H1 (cell line): ENCODE measurements around the gene CTRL. TPM values are rescaled to one million over a fixed set of nuclear protein-coding genes. Genes with fewer than 3 reads are reported as not detected.

ENCODE experiments used
- CTCF ChIA-PET: fragments of 300-600 bp; sonication (Branson Sonifier 250); formaldehyde crosslinking; loops from one replicate; lab custom pipeline; 2021; ENCODE audit not compliant: partially characterized antibody; lab: Charles Lee
- POLR2A ChIA-PET: fragments of 300-600 bp; sonication (Branson Sonifier 250); formaldehyde crosslinking; loops from one replicate; lab custom pipeline; 2021; ENCODE audit warnings: inconsistent platforms; ENCODE audit not compliant: partially characterized antibody; lab: Charles Lee
- DNase-seq, 2 experiments: peaks; one replicate each; pipeline versions ENCODE4 v3.0.0 to v3.0.0-alpha.2; 2010 to 2022; ENCODE audit warnings: low spot score in 2 of 2, low read depth in 1 of 2, mixed read lengths in 1 of 2
- FAIRE-seq: peaks from 2 replicates; lab custom pipeline; 2011; peaks lifted over from hg19 to GRCh38; lab: Jason Lieb, UNC
- H2AFZ ChIP-seq: 2 replicates; pipeline ENCODE4 v1.8.1; 2012; ENCODE audit warnings: low read length, inconsistent platforms
- H2AK5ac ChIP-seq: 2 replicates; pipeline ENCODE4 v1.6.1; 2013; ENCODE audit warnings: low read depth, low read length
- H2BK120ac ChIP-seq: replicated peaks from 2 replicates; pipeline ENCODE3; 2013; ENCODE audit warnings: low read depth, low read length, inconsistent platforms
- H2BK12ac ChIP-seq: 2 replicates; pipeline ENCODE4 v1.6.1; 2013; ENCODE audit warnings: low read depth, low read length
- H2BK15ac ChIP-seq: 2 replicates; pipeline ENCODE4 v1.6.1; 2013; ENCODE audit warnings: low read length
- H2BK20ac ChIP-seq: 2 replicates; pipeline ENCODE4 v1.6.1; 2013; ENCODE audit warnings: low read length
- H2BK5ac ChIP-seq: 2 replicates; pipeline ENCODE4 v1.6.1; 2013; ENCODE audit warnings: low read depth, low read length
- H3K14ac ChIP-seq: 2 replicates; pipeline ENCODE4 v1.6.1; 2013; ENCODE audit warnings: inconsistent platforms; ENCODE audit not compliant: insufficient read length
- H3K18ac ChIP-seq: 2 replicates; pipeline ENCODE4 v1.6.1; 2013; ENCODE audit warnings: low read length; ENCODE audit errors: extremely low read depth
- H3K23ac ChIP-seq: 2 replicates; pipeline ENCODE4 v1.6.1; 2013; ENCODE audit warnings: inconsistent platforms; ENCODE audit not compliant: insufficient read length
- H3K23me2 ChIP-seq: 2 replicates; pipeline ENCODE4 v1.6.1; 2013; ENCODE audit warnings: low read depth, low read length
- H3K27ac ChIP-seq: 2 replicates; pipeline ENCODE4 v1.6.1; 2011; ENCODE audit warnings: low read depth, low read length, inconsistent platforms
- H3K27me3 ChIP-seq, 4 experiments: replicated peaks in 1 of 4; 1 replicate in 1 of 4; 2 replicates in 3 of 4; pipeline versions ENCODE4 v1.6.1 to v1.8.1; 2011 to 2013; ENCODE audit warnings: low read length in 3 of 4, mild to moderate bottlenecking in 3 of 4, inconsistent platforms in 2 of 4, mixed read lengths in 2 of 4, moderate library complexity in 1 of 4; ENCODE audit not compliant: control insufficient read depth in 3 of 4, insufficient read depth in 3 of 4; ENCODE audit errors: extremely low read depth in 1 of 4
- H3K36me3 ChIP-seq, 4 experiments: 2 replicates each; pipeline versions ENCODE4 v1.6.1 to v1.8.1; 2011 to 2013; ENCODE audit warnings: mild to moderate bottlenecking in 4 of 4, low read length in 3 of 4, moderate library complexity in 2 of 4, control low read depth in 1 of 4, inconsistent platforms in 1 of 4; ENCODE audit not compliant: insufficient read depth in 4 of 4, control insufficient read depth in 2 of 4
- H3K4ac ChIP-seq: replicated peaks from 2 replicates; pipeline ENCODE3; 2013; ENCODE audit warnings: low read length, low read depth, mixed read lengths, inconsistent platforms; ENCODE audit not compliant: insufficient read length
- H3K4me1 ChIP-seq, 4 experiments: replicated peaks in 1 of 4; 1 replicate in 1 of 4; 2 replicates in 3 of 4; pipeline versions ENCODE4 v1.6.1 to v1.8.1; 2011 to 2013; ENCODE audit warnings: low read length in 3 of 4, inconsistent platforms in 2 of 4, mixed read lengths in 1 of 4; ENCODE audit not compliant: insufficient read depth in 4 of 4, control insufficient read depth in 3 of 4
- H3K4me2 ChIP-seq, 2 experiments: 2 replicates each; pipeline versions ENCODE4 v1.6.1 to v1.8.1; 2011 to 2013; ENCODE audit warnings: low read depth in 2 of 2, low read length in 2 of 2, control low read depth in 1 of 2, inconsistent platforms in 1 of 2, mild to moderate bottlenecking in 1 of 2; ENCODE audit not compliant: insufficient read depth in 1 of 2
- H3K4me3 ChIP-seq, 4 experiments: fragments of 200-600, 300-600 bp in 1 of 4; sonication (generic), shearing (Covaris generic), sonication (Bioruptor Twin) in 1 of 4; 2 replicates each; pipeline versions ENCODE4 v1.5.1 to v1.8.1; 2011 to 2016; ENCODE audit warnings: low read length in 4 of 4, low read depth in 3 of 4, control low read depth in 2 of 4, inconsistent platforms in 2 of 4, mild to moderate bottlenecking in 2 of 4, mixed read lengths in 1 of 4, moderate library complexity in 1 of 4; ENCODE audit not compliant: insufficient read depth in 2 of 4; ENCODE audit errors: extremely low read depth in 1 of 4
- H3K56ac ChIP-seq: replicated peaks from 2 replicates; pipeline ENCODE3; 2013; ENCODE audit warnings: low read depth, mild to moderate bottlenecking, mixed read lengths, low read length, inconsistent platforms; ENCODE audit not compliant: insufficient read length
- H3K79me1 ChIP-seq: 2 replicates; pipeline ENCODE4 v1.6.1; 2013; ENCODE audit warnings: low read depth, low read length, control low read depth
- H3K79me2 ChIP-seq, 2 experiments: 2 replicates each; pipeline versions ENCODE4 v1.6.1 to v1.8.1; 2012 to 2013; ENCODE audit warnings: low read length in 2 of 2, mild to moderate bottlenecking in 2 of 2, inconsistent platforms in 1 of 2; ENCODE audit not compliant: insufficient read depth in 2 of 2, control insufficient read depth in 1 of 2
- H3K9ac ChIP-seq, 4 experiments: replicated peaks in 1 of 4; 1 replicate in 1 of 4; 2 replicates in 3 of 4; pipeline versions ENCODE4 v1.6.1 to v1.8.1; 2011 to 2013; ENCODE audit warnings: low read depth in 3 of 4, low read length in 3 of 4, control low read depth in 2 of 4, mild to moderate bottlenecking in 2 of 4, moderate library complexity in 2 of 4, inconsistent platforms in 1 of 4; ENCODE audit errors: extremely low read depth in 1 of 4
- H3K9me3 ChIP-seq, 2 experiments: 2 replicates each; pipeline versions ENCODE4 v1.6.1 to v1.8.1; 2012 to 2013; ENCODE audit warnings: mild to moderate bottlenecking in 2 of 2, moderate library complexity in 2 of 2, control low read depth in 1 of 2, inconsistent platforms in 1 of 2, low read depth in 1 of 2, low read length in 1 of 2, mixed read lengths in 1 of 2; ENCODE audit not compliant: insufficient read depth in 2 of 2
- H4K20me1 ChIP-seq, 2 experiments: replicated peaks in 1 of 2; 2 replicates each; pipeline versions ENCODE3 to v1.8.1; 2011 to 2013; ENCODE audit warnings: inconsistent platforms in 2 of 2, low read length in 2 of 2, mild to moderate bottlenecking in 1 of 2; ENCODE audit not compliant: insufficient read depth in 2 of 2, control insufficient read depth in 1 of 2
- H4K5ac ChIP-seq: 2 replicates; pipeline ENCODE4 v1.6.1; 2013; ENCODE audit warnings: low read length, low read depth, mixed read lengths, inconsistent platforms; ENCODE audit not compliant: insufficient read length
- H4K8ac ChIP-seq: 2 replicates; pipeline ENCODE4 v1.8.0; 2013; ENCODE audit warnings: mild to moderate bottlenecking, moderate library complexity, low read length, inconsistent platforms; ENCODE audit not compliant: insufficient read depth; ENCODE audit errors: extremely low read depth
- H4K91ac ChIP-seq: replicated peaks from 2 replicates; pipeline ENCODE3; 2013; ENCODE audit warnings: low read length, mixed read lengths, inconsistent platforms; ENCODE audit not compliant: insufficient read length
- ASH2L ChIP-seq: fragments of 200-600, 300-600 bp; sonication (generic); IDR thresholded peaks from one replicate; pipeline ENCODE4 v1.7.1; 2017; ENCODE audit warnings: low read length
- CBX5 ChIP-seq: fragments of 300-800, 300-1000 bp; sonication (generic); IDR thresholded peaks from 2 replicates; pipeline ENCODE4 v1.7.1; 2016; ENCODE audit warnings: antibody characterized with exemption, low read length, low read depth
- CEBPB ChIP-seq: IDR thresholded peaks from 2 replicates; pipeline ENCODE4 v1.6.1; 2012; ENCODE audit warnings: low read depth, low read length
- CHD1 ChIP-seq: IDR thresholded peaks from 2 replicates; pipeline ENCODE4 v1.6.1; 2012; ENCODE audit warnings: low read depth, low read length, improper control_type of control experiment
- CHD2 ChIP-seq: IDR thresholded peaks from 2 replicates; pipeline ENCODE4 v1.6.1; 2012; ENCODE audit warnings: low read length, improper control_type of control experiment
- EGR1 ChIP-seq: IDR thresholded peaks from 2 replicates; pipeline ENCODE4 v1.6.1; 2011; ENCODE audit warnings: low read depth, low read length, borderline replicate concordance
- GABPA ChIP-seq: IDR thresholded peaks from 2 replicates; pipeline ENCODE4 v1.6.1; 2011; ENCODE audit warnings: mild to moderate bottlenecking, low read length, moderate library complexity, borderline replicate concordance; ENCODE audit not compliant: insufficient read depth
- KDM5A ChIP-seq: fragments of 200-600 bp; IDR thresholded peaks from 2 replicates; pipeline ENCODE4 v1.7.1; 2012; ENCODE audit warnings: mild to moderate bottlenecking, low read length, inconsistent platforms, mixed read lengths
- POLR2A ChIP-seq, 2 experiments: IDR thresholded peaks; 1 replicate in 1 of 2; 2 replicates in 1 of 2; pipeline ENCODE4 v1.6.1; 2011; ENCODE audit warnings: low read depth in 2 of 2, low read length in 2 of 2, mild to moderate bottlenecking in 2 of 2; ENCODE audit errors: control extremely low read depth in 1 of 2
- SP1 ChIP-seq: IDR thresholded peaks from 2 replicates; pipeline ENCODE4 v1.6.1; 2011; ENCODE audit warnings: low read depth, low read length
- TCF12 ChIP-seq: IDR thresholded peaks from 2 replicates; pipeline ENCODE4 v1.6.1; 2011; ENCODE audit warnings: low read depth, mild to moderate bottlenecking, low read length
- TEAD4 ChIP-seq: IDR thresholded peaks from 2 replicates; pipeline ENCODE4 v1.6.1; 2012; ENCODE audit warnings: low read depth, low read length, inconsistent platforms, mixed read lengths
- ZNF274 ChIP-seq: IDR thresholded peaks from 2 replicates; pipeline ENCODE4 v1.7.0; 2012; ENCODE audit warnings: low read length, borderline replicate concordance; ENCODE audit errors: extremely low read depth
- WGBS, 2 experiments: shearing (Covaris generic) in 1 of 2; methylation state at CpG; one replicate each; pipeline versions ENCODE4 v1.1.6 to v1.1.7; 2013 to 2015; ENCODE audit warnings: low lambda C conversion rate in 2 of 2, mixed read lengths in 2 of 2, inconsistent platforms in 1 of 2, low coverage in 1 of 2, missing lambda C conversion rate in 1 of 2; ENCODE audit not compliant: insufficient replicate concordance in 2 of 2, insufficient coverage in 1 of 2, insufficient read length in 1 of 2; ENCODE audit errors: extremely low coverage in 1 of 2, missing lambda C conversion rate in 1 of 2; 5-methylcytosine and 5-hydroxymethylcytosine counted together
- polyA plus RNA-seq, 7 experiments: library from polyadenylated mRNA; depleted of rRNA in 3 of 7; stranded (reverse) in 5 of 7; unstranded in 2 of 7; fragments of >200 nt in 5 of 7; fragments of 200-250 nt in 2 of 7; gene quantifications; 1 replicate in 5 of 7; 2 replicates in 1 of 7; 4 replicates in 1 of 7; pipeline versions ENCODE4 v1.2.1 to v1.2.3, GENCODE V29; 2011 to 2013; ENCODE audit warnings: missing spikeins in 2 of 7, mixed read lengths in 2 of 7
- total RNA-seq: library from RNA; stranded (reverse); fragmentation: NEBNext Ultra II Directional; extraction: Animal tissue kit (Norgen Biotek cat#: 25700); gene quantifications from 2 replicates; pipeline ENCODE4 v1.2.1, GENCODE V29; 2021

The CTRL gene
- total and polyA plus RNA-seq, 2 of the 8 experiments (the other 6 are each of a cell fraction or from before 2014, with no cell fraction given): 1.7 to 4.2 TPM

DNA sequence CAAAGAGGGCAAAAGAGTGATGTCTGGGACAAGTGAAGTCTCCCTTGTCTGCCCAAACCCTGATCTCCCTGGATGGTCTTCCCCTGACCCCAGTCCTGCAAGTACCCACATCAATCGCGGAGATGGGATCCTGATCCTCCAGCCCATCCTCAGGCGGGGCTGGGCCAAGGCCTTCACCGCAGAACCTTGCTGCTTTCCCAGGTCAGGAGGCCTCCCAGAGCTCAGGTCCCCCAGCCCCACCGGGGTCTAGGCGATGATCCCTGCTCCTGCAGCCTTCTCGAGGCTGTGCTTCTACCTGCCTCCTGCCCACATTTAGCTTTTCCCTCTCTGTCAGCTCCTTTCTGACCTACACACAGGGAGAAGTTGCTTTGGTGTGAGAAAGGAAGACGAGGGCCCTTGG is 30.5 kb upstream of the CTRL start:
- Histone ChIP-seq H3K4me3 (no peak overlapping the region), H2BK15ac (no peak overlapping the region), H3K79me2 (peaks cover 0 to 2% of the 10 kb centered on the region in 2 experiments; a peak in 2 of 4 replicates), H3K27me3 (no peaks in the 10 kb centered on the region), H3K23me2 (no peaks in the 10 kb centered on the region; the same call in 1 of the 2 replicates), H3K36me3 (peaks cover 4 to 27% (median 22%) of the 10 kb centered on the region in 4 experiments; a peak in 6 of 8 replicates), H3K4me1 (peaks cover 5 to 20% (median 17%) of the 10 kb centered on the region in 4 experiments), H4K91ac (no peak overlapping the region), H2BK120ac (no peak overlapping the region), H2BK12ac (no peak overlapping the region), H2BK5ac (no peak overlapping the region), H4K8ac (no peak overlapping the region), H2BK20ac (no peak overlapping the region), H3K9ac (no peak overlapping the region), H3K27ac (no peak overlapping the region), H3K4ac (no peak overlapping the region), H3K23ac (no peak overlapping the region), H2AFZ (no peak overlapping the region), H3K4me2 (no peak overlapping the region), H2AK5ac (no peak overlapping the region), H3K14ac (no peak overlapping the region), H3K9me3 (no peaks in the 10 kb centered on the region), H3K79me1 (peaks cover 18% of the 10 kb centered on the region; the same call in 1 of the 2 replicates), H4K20me1 (peaks cover 4 to 28% of the 10 kb centered on the region in 2 experiments), H4K5ac (no peak overlapping the region), H3K18ac (no peak overlapping the region), H3K56ac (no peak overlapping the region)
- ChIA-PET CTCF (interaction anchor here (0.8 to 10.9 kb wide), 5 partner anchors 13 to 79 kb away, joined by 3 to 90 read pairs (median 3); partner anchors contain the start of genes DPEP2 and LCAT), POLR2A (interaction anchor here (0.6 to 1.2 kb wide), 3 partner anchors 9 to 792 kb away, joined by 3 read pairs; partner anchors contain the start of gene LCAT)
- DNase-seq: no peak
- WGBS, 2 experiments: 94% methylated on average over 8 of the region's 8 CpGs; no CpG with 5 or more reads in 1 of the 2 experiments
- no peak for FAIRE-seq
- TF ChIP-seq SP1: no peak
- TF ChIP-seq KDM5A: no peak
- TF ChIP-seq TEAD4: no peak
- no peak for TF ChIP-seq GABPA
- no peak for TF ChIP-seq POLR2A (IDR thresholded peaks at IDR 0.05; ENCODE audit: control extremely low read depth in 1 of 2, low read depth in 2 of 2, low read length in 2 of 2)
- no peak for TF ChIP-seq CHD1
- TF ChIP-seq CHD2: no peak
- TF ChIP-seq CEBPB: no peak
- TF ChIP-seq CBX5: no peak
- no peak for TF ChIP-seq ZNF274
- no peak for TF ChIP-seq ASH2L
- no peak for TF ChIP-seq TCF12
- TF ChIP-seq EGR1: no peak
